ENCODE data around the gene ABCC4. TPM values are rescaled to one million over a fixed set of nuclear protein-coding genes. Genes with fewer than 3 reads are reported as not detected.

Gene ABCC4
- total RNA-seq, 1 donor from 2014 or later, result 21.7 TPM

GRCh38 chr13:95074820-95075219, 226.4 kb downstream of the ABCC4 start:
- peaks cover 7% of the 10 kb centered on the region for H3K9me3 Mint-ChIP-seq
- no peak for TF ChIP-seq CTCF (conservative IDR thresholded peaks at IDR 0.05)
- H3K36me3 Mint-ChIP-seq, result peaks cover 27% of the 10 kb centered on the region
- no peak for DNase-seq (ENCODE audit: extremely low spot score, unreplicated experiment)
- H3K27ac Mint-ChIP-seq, result no peak overlapping the region
- H3K4me3 Mint-ChIP-seq, result no peak overlapping the region
- no peaks in the 10 kb centered on the region for H3K27me3 Mint-ChIP-seq
- H3K4me1 Mint-ChIP-seq (ENCODE audit: unreplicated experiment), result peaks cover 4% of the 10 kb centered on the region

- DNase-seq (ENCODE audit: extremely low spot score, unreplicated experiment), result no peak
- H3K27ac Mint-ChIP-seq, result no peak overlapping the region
- no peak overlapping the region for H3K4me3 Mint-ChIP-seq
- peaks cover 4% of the 10 kb centered on the region for H3K4me1 Mint-ChIP-seq (ENCODE audit: unreplicated experiment)
- H3K9me3 Mint-ChIP-seq, result peaks cover 7% of the 10 kb centered on the region
- no peak for TF ChIP-seq CTCF (conservative IDR thresholded peaks at IDR 0.05)
- peaks cover 31% of the 10 kb centered on the region for H3K36me3 Mint-ChIP-seq
- no peaks in the 10 kb centered on the region for H3K27me3 Mint-ChIP-seq
Measured at GRCh38 chr13:95073747-95074311, 227.4 kb downstream of the ABCC4 start.

- no peak for DNase-seq (ENCODE audit: extremely low spot score, unreplicated experiment)
- peaks cover 21% of the 10 kb centered on the region for H3K36me3 Mint-ChIP-seq
- no peak overlapping the region for H3K27ac Mint-ChIP-seq
- H3K27me3 Mint-ChIP-seq, result no peaks in the 10 kb centered on the region
- H3K4me1 Mint-ChIP-seq (ENCODE audit: unreplicated experiment), result peaks cover 12% of the 10 kb centered on the region
- no peak overlapping the region for H3K4me3 Mint-ChIP-seq
- H3K9me3 Mint-ChIP-seq, result peaks cover 4% of the 10 kb centered on the region
- no peak for TF ChIP-seq CTCF (conservative IDR thresholded peaks at IDR 0.05)
Measured at GRCh38 chr13:95067303-95067702, 233.9 kb downstream of the ABCC4 start.

GRCh38 chr13:95060014-95060519, 241.2 kb downstream of the ABCC4 start:
- Mint-ChIP-seq H3K9me3 (peaks cover 4% of the 10 kb centered on the region), H3K27me3 (no peaks in the 10 kb centered on the region), H3K27ac (no peak overlapping the region), H3K4me1 (ENCODE audit: unreplicated experiment) (peaks cover 7% of the 10 kb centered on the region), H3K36me3 (peaks cover 4% of the 10 kb centered on the region), H3K4me3 (no peak overlapping the region)
- no peak for TF ChIP-seq CTCF (conservative IDR thresholded peaks at IDR 0.05)
- DNase-seq (ENCODE audit: extremely low spot score, unreplicated experiment), result no peak

- peaks cover 4% of the 10 kb centered on the region for H3K9me3 Mint-ChIP-seq
Measured at GRCh38 chr13:95059306-95059705, 241.9 kb downstream of the ABCC4 start.

More at GRCh38 chr13:95059306-95059705, 241.9 kb downstream of the ABCC4 start:
- Mint-ChIP-seq H3K36me3 (peaks cover 4% of the 10 kb centered on the region), H3K4me3 (no peak overlapping the region), H3K27ac (no peak overlapping the region), H3K4me1 (ENCODE audit: unreplicated experiment) (peaks cover 7% of the 10 kb centered on the region), H3K27me3 (no peaks in the 10 kb centered on the region)
- DNase-seq (ENCODE audit: extremely low spot score, unreplicated experiment), result no peak
- no peak for TF ChIP-seq CTCF (conservative IDR thresholded peaks at IDR 0.05)
